Panc1 (cell line): ENCODE results near the gene POLA1. TPM values are rescaled to one million over a fixed set of nuclear protein-coding genes. Genes with fewer than 3 reads are reported as not detected.

ENCODE experiments used
- ATAC-seq: fragments of 200-7000 bp; cut with Tn5 transposase; 2 replicates; pipeline ENCODE4 v1.9.1; 2020; ENCODE audit warnings: mild to moderate bottlenecking, moderate library complexity
- BruUV-seq: library from RNA; stranded (reverse); fragments of 400-500 nt; replicated peaks from 2 replicates; lab custom pipeline; 2021; lab: Mats Ljungman, UMichigan
- CTCF ChIA-PET: fragments of 300-600 bp; sonication (Branson Sonifier 250); formaldehyde crosslinking; loops from one replicate; lab custom pipeline; 2022; ENCODE audit warnings: antibody characterized with exemption; lab: Charles Lee
- POLR2A ChIA-PET: fragments of 300-600 bp; sonication (Branson Sonifier 250); formaldehyde crosslinking; loops from one replicate; lab custom pipeline; 2022; ENCODE audit warnings: antibody characterized with exemption; lab: Charles Lee
- DNase-seq: peaks from one replicate; pipeline ENCODE4 v3.0.0-alpha.2; 2010; ENCODE audit warnings: low read depth, low spot score
- H3K27ac ChIP-seq: 2 replicates; pipeline ENCODE4 v1.5.1; 2011; ENCODE audit warnings: mild to moderate bottlenecking, low read length, inconsistent platforms
- H3K27me3 ChIP-seq: fragments of 200-500 bp; sonication (Bioruptor generic); 2 replicates; pipeline ENCODE4 v1.6.0; 2014; ENCODE audit warnings: low read length, inconsistent platforms; ENCODE audit not compliant: control insufficient read depth, insufficient read depth
- H3K36me3 ChIP-seq: fragments of 200-500 bp; sonication (Bioruptor generic); 2 replicates; pipeline ENCODE4 v1.5.1; 2014; ENCODE audit warnings: inconsistent platforms, mild to moderate bottlenecking, low read length, moderate library complexity; ENCODE audit not compliant: control insufficient read depth, insufficient read depth
- H3K4me1 ChIP-seq: 2 replicates; pipeline ENCODE4 v1.5.1; 2011; ENCODE audit warnings: inconsistent platforms, mild to moderate bottlenecking, low read length, moderate library complexity; ENCODE audit not compliant: control insufficient read depth, insufficient read depth
- H3K4me3 ChIP-seq, 2 experiments: 2 replicates each; pipeline ENCODE4 v1.5.1; 2011 to 2012; ENCODE audit warnings: low read depth in 2 of 2, low read length in 2 of 2, mild to moderate bottlenecking in 2 of 2, inconsistent platforms in 1 of 2, moderate library complexity in 1 of 2
- H3K9me3 ChIP-seq: fragments of 200-500 bp; sonication (Bioruptor generic); 2 replicates; pipeline ENCODE4 v1.5.1; 2014; ENCODE audit warnings: low read depth, mild to moderate bottlenecking, inconsistent platforms, low read length, moderate library complexity; ENCODE audit not compliant: control insufficient read depth, insufficient read depth
- POLR2AphosphoS5 ChIP-seq: IDR thresholded peaks from 2 replicates; pipeline ENCODE4 v1.6.1; 2012; ENCODE audit warnings: mild to moderate bottlenecking, low read depth, low read length, moderate library complexity
- SIN3A ChIP-seq: IDR thresholded peaks from 2 replicates; pipeline ENCODE4 v1.6.1; 2012; ENCODE audit warnings: low read depth, mild to moderate bottlenecking, low read length, moderate library complexity, borderline replicate concordance; ENCODE audit not compliant: insufficient read depth
- TCF7L2 ChIP-seq: IDR thresholded peaks from 2 replicates; pipeline ENCODE4 v1.6.1; 2011; ENCODE audit warnings: mild to moderate bottlenecking, low read depth, low read length, inconsistent platforms
- in situ Hi-C: cut with HindIII; loops from 2 replicates; pipeline ENCODE4 v1.10.0; 2016; ENCODE audit warnings: low sequenced_read_pairs, low pct_unique_long_range_greater_than_20kb
- intact Hi-C: fragments of 100-400 bp; cut with micrococcal nuclease; formaldehyde crosslinking; loops from one replicate; pipeline ENCODE4 v1.10.0; 2022; ENCODE audit not compliant: unreplicated experiment
- total RNA-seq: library from RNA; stranded (reverse); gene quantifications from one replicate; pipeline ENCODE4 v1.2.1, GENCODE V29; 2021; ENCODE audit not compliant: unreplicated experiment
- TF ChIP-seq, protein P1 (sequence below): fragments of 450-650 bp; IDR thresholded peaks from 2 replicates; pipeline ENCODE4 v1.5.1; 2017; ENCODE audit warnings: mild to moderate bottlenecking
- TF ChIP-seq, protein P2 (sequence below), 2 experiments: IDR thresholded peaks; 2 replicates each; pipeline ENCODE4 v1.6.1; 2011 to 2012; ENCODE audit warnings: low read depth in 2 of 2, control low read depth in 1 of 2, low read length in 1 of 2, mild to moderate bottlenecking in 1 of 2, moderate library complexity in 1 of 2; ENCODE audit not compliant: insufficient read depth in 1 of 2

The POLA1 gene
- total RNA-seq, 1 experiment from 2014 or later: 10.5 TPM

DNA sequence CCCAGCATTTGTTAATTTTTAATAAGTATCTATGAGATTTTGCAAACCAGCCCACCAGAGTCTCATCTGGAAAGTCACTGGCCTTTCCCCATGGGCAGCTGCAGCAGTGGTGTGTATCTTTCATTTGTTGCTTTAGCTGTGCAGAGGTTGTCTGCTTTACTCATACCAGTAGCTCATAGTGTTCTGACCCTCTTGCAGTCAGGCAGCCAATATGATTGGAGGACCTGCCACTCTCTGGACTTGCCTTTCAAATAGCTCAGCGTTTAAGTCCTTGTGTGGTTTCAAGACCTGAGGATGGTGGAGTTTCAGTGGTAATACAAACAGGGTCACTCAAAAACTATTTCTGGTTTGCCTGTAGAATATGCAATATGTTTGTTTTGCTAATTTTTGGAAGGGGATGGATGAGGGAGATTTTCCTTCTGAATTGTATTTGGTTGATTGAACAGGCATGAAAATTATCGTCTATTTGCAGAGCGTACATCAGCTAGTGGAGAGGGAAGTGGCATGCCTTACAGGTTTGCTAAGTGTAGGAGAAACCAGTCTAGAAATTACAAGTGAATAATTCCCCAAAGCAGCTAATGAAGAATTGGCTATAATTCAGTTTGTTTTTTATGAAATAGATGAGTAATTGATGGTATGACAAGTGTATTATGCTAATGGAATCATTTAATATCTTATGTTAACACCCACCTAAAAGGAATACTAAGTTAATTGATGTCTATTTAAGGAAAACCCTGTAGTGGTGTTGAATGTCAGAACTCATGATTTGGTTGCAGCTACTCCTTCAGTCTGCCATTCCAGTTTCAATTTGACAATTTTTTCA, 8.9 kb downstream of the POLA1 start:
- Histone ChIP-seq H3K36me3 (no peaks in the 10 kb centered on the region; the same call in 1 of the 2 replicates), H3K27ac (no peak overlapping the region), H3K4me3 (no peak overlapping the region), H3K27me3 (no peaks in the 10 kb centered on the region), H3K9me3 (no peaks in the 10 kb centered on the region), H3K4me1 (no peaks in the 10 kb centered on the region)
- TF ChIP-seq, protein P1, sequence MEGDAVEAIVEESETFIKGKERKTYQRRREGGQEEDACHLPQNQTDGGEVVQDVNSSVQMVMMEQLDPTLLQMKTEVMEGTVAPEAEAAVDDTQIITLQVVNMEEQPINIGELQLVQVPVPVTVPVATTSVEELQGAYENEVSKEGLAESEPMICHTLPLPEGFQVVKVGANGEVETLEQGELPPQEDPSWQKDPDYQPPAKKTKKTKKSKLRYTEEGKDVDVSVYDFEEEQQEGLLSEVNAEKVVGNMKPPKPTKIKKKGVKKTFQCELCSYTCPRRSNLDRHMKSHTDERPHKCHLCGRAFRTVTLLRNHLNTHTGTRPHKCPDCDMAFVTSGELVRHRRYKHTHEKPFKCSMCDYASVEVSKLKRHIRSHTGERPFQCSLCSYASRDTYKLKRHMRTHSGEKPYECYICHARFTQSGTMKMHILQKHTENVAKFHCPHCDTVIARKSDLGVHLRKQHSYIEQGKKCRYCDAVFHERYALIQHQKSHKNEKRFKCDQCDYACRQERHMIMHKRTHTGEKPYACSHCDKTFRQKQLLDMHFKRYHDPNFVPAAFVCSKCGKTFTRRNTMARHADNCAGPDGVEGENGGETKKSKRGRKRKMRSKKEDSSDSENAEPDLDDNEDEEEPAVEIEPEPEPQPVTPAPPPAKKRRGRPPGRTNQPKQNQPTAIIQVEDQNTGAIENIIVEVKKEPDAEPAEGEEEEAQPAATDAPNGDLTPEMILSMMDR: no peak
- TF ChIP-seq, protein P2, sequence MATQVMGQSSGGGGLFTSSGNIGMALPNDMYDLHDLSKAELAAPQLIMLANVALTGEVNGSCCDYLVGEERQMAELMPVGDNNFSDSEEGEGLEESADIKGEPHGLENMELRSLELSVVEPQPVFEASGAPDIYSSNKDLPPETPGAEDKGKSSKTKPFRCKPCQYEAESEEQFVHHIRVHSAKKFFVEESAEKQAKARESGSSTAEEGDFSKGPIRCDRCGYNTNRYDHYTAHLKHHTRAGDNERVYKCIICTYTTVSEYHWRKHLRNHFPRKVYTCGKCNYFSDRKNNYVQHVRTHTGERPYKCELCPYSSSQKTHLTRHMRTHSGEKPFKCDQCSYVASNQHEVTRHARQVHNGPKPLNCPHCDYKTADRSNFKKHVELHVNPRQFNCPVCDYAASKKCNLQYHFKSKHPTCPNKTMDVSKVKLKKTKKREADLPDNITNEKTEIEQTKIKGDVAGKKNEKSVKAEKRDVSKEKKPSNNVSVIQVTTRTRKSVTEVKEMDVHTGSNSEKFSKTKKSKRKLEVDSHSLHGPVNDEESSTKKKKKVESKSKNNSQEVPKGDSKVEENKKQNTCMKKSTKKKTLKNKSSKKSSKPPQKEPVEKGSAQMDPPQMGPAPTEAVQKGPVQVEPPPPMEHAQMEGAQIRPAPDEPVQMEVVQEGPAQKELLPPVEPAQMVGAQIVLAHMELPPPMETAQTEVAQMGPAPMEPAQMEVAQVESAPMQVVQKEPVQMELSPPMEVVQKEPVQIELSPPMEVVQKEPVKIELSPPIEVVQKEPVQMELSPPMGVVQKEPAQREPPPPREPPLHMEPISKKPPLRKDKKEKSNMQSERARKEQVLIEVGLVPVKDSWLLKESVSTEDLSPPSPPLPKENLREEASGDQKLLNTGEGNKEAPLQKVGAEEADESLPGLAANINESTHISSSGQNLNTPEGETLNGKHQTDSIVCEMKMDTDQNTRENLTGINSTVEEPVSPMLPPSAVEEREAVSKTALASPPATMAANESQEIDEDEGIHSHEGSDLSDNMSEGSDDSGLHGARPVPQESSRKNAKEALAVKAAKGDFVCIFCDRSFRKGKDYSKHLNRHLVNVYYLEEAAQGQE (IDR thresholded peaks at IDR 0.05; ENCODE audit: insufficient read depth in 1 of 2, low read depth in 2 of 2, low read length in 1 of 2): no peak
- TF ChIP-seq TCF7L2 (no peak), SIN3A (no peak), POLR2AphosphoS5 (no peak)
- ChIA-PET CTCF (no interaction called here), POLR2A (no interaction called here)
- BruUV-seq: no TSS peak
- DNase-seq (no peak), ATAC-seq (no peak)
- in situ Hi-C loops: no loop called here
- intact Hi-C loops: no loop called here

DNA sequence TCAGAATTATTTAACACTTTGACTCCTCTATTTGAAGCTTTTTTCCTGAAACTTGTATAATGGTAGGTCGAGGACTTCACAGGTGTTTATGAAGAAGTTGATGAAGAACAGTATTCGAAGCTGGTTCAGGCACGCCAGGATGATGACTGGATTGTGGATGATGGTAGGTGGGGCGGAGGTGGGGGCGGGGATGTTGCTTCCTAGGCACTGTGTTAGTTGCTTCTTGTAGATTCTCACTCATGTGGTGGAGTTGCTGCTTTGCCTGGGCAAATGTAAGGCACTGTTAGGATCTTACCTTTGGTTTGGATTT, 9.4 kb downstream of the POLA1 start:
- CTCF ChIA-PET: no interaction called here
- in situ Hi-C loops: no loop called here
- POLR2A ChIA-PET: no interaction called here

More for the DNA sequence above, 9.4 kb downstream of the POLA1 start:
- Histone ChIP-seq H3K4me1 (no peaks in the 10 kb centered on the region), H3K36me3 (no peaks in the 10 kb centered on the region; the same call in 1 of the 2 replicates), H3K4me3 (no peak overlapping the region), H3K9me3 (no peaks in the 10 kb centered on the region), H3K27ac (no peak overlapping the region), H3K27me3 (no peaks in the 10 kb centered on the region)
- TF ChIP-seq POLR2AphosphoS5: no peak
- TF ChIP-seq TCF7L2: no peak
- TF ChIP-seq, protein P2 (IDR thresholded peaks at IDR 0.05; ENCODE audit: insufficient read depth in 1 of 2, low read depth in 2 of 2, low read length in 1 of 2): no peak
- TF ChIP-seq SIN3A: no peak
- TF ChIP-seq, protein P1: no peak
- intact Hi-C loops: no loop called here
- no TSS peak for BruUV-seq
- DNase-seq (no peak), ATAC-seq (no peak)
